Ramos (cell line): ENCODE data around the gene MYO1C.
"Not testable (repeated sequence)": the region's sequence is repeated elsewhere in the genome, so short reads cannot be mapped to it uniquely, and the experiment has no call there.

ENCODE experiments used
- in situ Hi-C: fragments of 300-500 bp; cut with MboI; formaldehyde crosslinking; loops from one replicate; pipeline ENCODE4 v1.14.3; 2022; ENCODE audit warnings: low sequenced_read_pairs; ENCODE audit not compliant: unreplicated experiment

The MYO1C gene

GRCh38 chr17:1442187-1442586, 50.3 kb downstream of the MYO1C start:
- in situ Hi-C loops = no loop called here

GRCh38 chr17:1440921-1441320, 51.6 kb downstream of the MYO1C start:
- in situ Hi-C loops = no loop called here

- in situ Hi-C loops = no loop called here
Observed at GRCh38 chr17:1438593-1439083, 53.8 kb downstream of the MYO1C start.

GRCh38 chr17:1435326-1435725, 57.2 kb downstream of the MYO1C start:
- in situ Hi-C loops = no loop called here

GRCh38 chr17:1434150-1434549, 58.3 kb downstream of the MYO1C start:
- in situ Hi-C loops = no loop called here

GRCh38 chr17:1431631-1432104, 60.8 kb downstream of the MYO1C start:
- in situ Hi-C loops = no loop called here

GRCh38 chr17:1423456-1424135, 68.9 kb downstream of the MYO1C start:
- in situ Hi-C loops = no loop called here

GRCh38 chr17:1422885-1423284, 69.6 kb downstream of the MYO1C start:
- in situ Hi-C loops = no loop called here

GRCh38 chr17:1421470-1421869, 71.0 kb downstream of the MYO1C start:
- in situ Hi-C loops = no loop called here

- in situ Hi-C loops = no loop called here
Observed at GRCh38 chr17:1420981-1421380, 71.5 kb downstream of the MYO1C start.

GRCh38 chr17:1420163-1420562, 72.3 kb downstream of the MYO1C start:
- in situ Hi-C loops = no loop called here

- in situ Hi-C loops = not testable (repeated sequence)
Observed at GRCh38 chr17:1418476-1418875, 74.0 kb downstream of the MYO1C start.

GRCh38 chr17:1416414-1416813, 76.1 kb downstream of the MYO1C start:
- in situ Hi-C loops = no loop called here

GRCh38 chr17:1414634-1415033, 77.9 kb downstream of the MYO1C start:
- in situ Hi-C loops = no loop called here
